ENCODE measurements around the gene BAHD1. TPM values are rescaled to one million over a fixed set of nuclear protein-coding genes. Genes with fewer than 3 reads are reported as not detected.
"Not testable (repeated sequence)": the region's sequence is repeated elsewhere in the genome, so short reads cannot be mapped to it uniquely, and the experiment has no call there.

BAHD1 gene
- total and polyA plus RNA-seq, 5 donors, result 11.6 to 17.8 (median 16.5) TPM

- H3K27ac ChIP-seq (ENCODE audit: low read length), result no peak overlapping the region
- intact Hi-C loops (cut with DNase I), result loop anchor here in 1 of 4 donors (10.0 kb wide), 1 partner anchor 59 kb away; no protein-coding TSS in a partner anchor
- ATAC-seq (no peak), DNase-seq (no peak)
- peaks cover 13% of the 10 kb centered on the region for H3K4me1 ChIP-seq (ENCODE audit: control insufficient read depth, insufficient read depth, low read length)
- H3K9me3 ChIP-seq (ENCODE audit: control insufficient read depth, low read length), result no peaks in the 10 kb centered on the region
- WGBS, result 61% methylated on average over 3 of the region's 3 CpGs
- no peaks in the 10 kb centered on the region for H3K27me3 ChIP-seq (ENCODE audit: control insufficient read depth, insufficient read depth)
- no peak overlapping the region for H3K4me3 ChIP-seq (ENCODE audit: low read length)
Observed at GRCh38 chr15:40446144-40446543, 5.4 kb downstream of the BAHD1 start.

GRCh38 chr15:40448354-40448753 lies 7.6 kb downstream of the BAHD1 start:
- no peak overlapping the region for H3K4me3 ChIP-seq (ENCODE audit: low read length)
- intact Hi-C loops (cut with DNase I), result loop anchor here in 1 of 4 donors (10.0 kb wide), 1 partner anchor 56 kb away; no protein-coding TSS in a partner anchor
- DNase-seq (no peak), ATAC-seq (no peak)
- WGBS, result 93% methylated on average over 4 of the region's 4 CpGs
- no peaks in the 10 kb centered on the region for H3K27me3 ChIP-seq (ENCODE audit: control insufficient read depth, insufficient read depth)
- peaks cover 8% of the 10 kb centered on the region for H3K4me1 ChIP-seq (ENCODE audit: control insufficient read depth, insufficient read depth, low read length)
- H3K9me3 ChIP-seq (ENCODE audit: control insufficient read depth, low read length), result no peaks in the 10 kb centered on the region
- no peak overlapping the region for H3K27ac ChIP-seq (ENCODE audit: low read length)

GRCh38 chr15:40449275-40449674 lies 8.5 kb downstream of the BAHD1 start:
- ATAC-seq (no peak), DNase-seq (no peak)
- intact Hi-C loops (cut with DNase I), result loop anchor here in 1 of 4 donors (10.0 kb wide), 1 partner anchor 56 kb away; no protein-coding TSS in a partner anchor
- H3K27ac ChIP-seq (ENCODE audit: low read length), result no peak overlapping the region
- no peaks in the 10 kb centered on the region for H3K27me3 ChIP-seq (ENCODE audit: control insufficient read depth, insufficient read depth)
- peaks cover 7% of the 10 kb centered on the region for H3K4me1 ChIP-seq (ENCODE audit: control insufficient read depth, insufficient read depth, low read length)
- no peaks in the 10 kb centered on the region for H3K9me3 ChIP-seq (ENCODE audit: control insufficient read depth, low read length)
- H3K4me3 ChIP-seq (ENCODE audit: low read length), result no peak overlapping the region

GRCh38 chr15:40450047-40450446 lies 9.3 kb downstream of the BAHD1 start:
- DNase-seq (peak in 1 of 3 donors; percentile 18), ATAC-seq (no peak)
- Histone ChIP-seq H3K27me3 (ENCODE audit: control insufficient read depth, insufficient read depth) (no peaks in the 10 kb centered on the region), H3K4me3 (ENCODE audit: low read length) (no peak overlapping the region), H3K9me3 (ENCODE audit: control insufficient read depth, low read length) (no peaks in the 10 kb centered on the region), H3K27ac (ENCODE audit: low read length) (no peak overlapping the region), H3K4me1 (ENCODE audit: control insufficient read depth, insufficient read depth, low read length) (peaks cover 13% of the 10 kb centered on the region)
- intact Hi-C loops (cut with DNase I), result no loop called here
- 85% methylated on average over 2 of the region's 2 CpGs for WGBS

- ATAC-seq, result no peak
- no peak overlapping the region for H3K4me3 ChIP-seq (ENCODE audit: low read length)
- DNase-seq, result peak in 1 of 3 donors; percentile 18
- WGBS, result 74% methylated on average over 3 of the region's 3 CpGs
- intact Hi-C loops (cut with DNase I), result no loop called here
- no peak overlapping the region for H3K27ac ChIP-seq (ENCODE audit: low read length)
- no peaks in the 10 kb centered on the region for H3K27me3 ChIP-seq (ENCODE audit: control insufficient read depth, insufficient read depth)
- H3K4me1 ChIP-seq (ENCODE audit: control insufficient read depth, insufficient read depth, low read length), result peaks cover 25% of the 10 kb centered on the region
- no peaks in the 10 kb centered on the region for H3K9me3 ChIP-seq (ENCODE audit: control insufficient read depth, low read length)
Observed at GRCh38 chr15:40451527-40452158, 10.9 kb downstream of the BAHD1 start.

GRCh38 chr15:40452296-40453090 lies 11.7 kb downstream of the BAHD1 start:
- Histone ChIP-seq H3K27me3 (ENCODE audit: control insufficient read depth, insufficient read depth) (no peaks in the 10 kb centered on the region), H3K4me1 (ENCODE audit: control insufficient read depth, insufficient read depth, low read length) (peaks cover 28% of the 10 kb centered on the region), H3K4me3 (ENCODE audit: low read length) (no peak overlapping the region), H3K27ac (ENCODE audit: low read length) (no peak overlapping the region), H3K9me3 (ENCODE audit: control insufficient read depth, low read length) (no peaks in the 10 kb centered on the region)
- DNase-seq (peak in 1 of 3 donors; percentile 10), ATAC-seq (peak in 1 of 2 donors; percentile 13)
- WGBS, result 68% methylated on average over 11 of the region's 11 CpGs
- intact Hi-C loops (cut with DNase I), result no loop called here

- H3K27me3 ChIP-seq (ENCODE audit: control insufficient read depth, insufficient read depth); intact Hi-C loops (cut with DNase I); DNase-seq; H3K27ac ChIP-seq (ENCODE audit: low read length); H3K9me3 ChIP-seq (ENCODE audit: control insufficient read depth, low read length); H3K4me3 ChIP-seq (ENCODE audit: low read length); ATAC-seq: not testable (repeated sequence)
- 62% methylated on average over 3 of the region's 3 CpGs for WGBS
- H3K4me1 ChIP-seq (ENCODE audit: control insufficient read depth, insufficient read depth, low read length), result peaks cover 28% of the 10 kb centered on the region
Observed at GRCh38 chr15:40453941-40454340, 13.2 kb downstream of the BAHD1 start.

- Histone ChIP-seq H3K27ac (ENCODE audit: low read length) (no peak overlapping the region), H3K4me3 (ENCODE audit: low read length) (no peak overlapping the region), H3K9me3 (ENCODE audit: control insufficient read depth, low read length) (no peaks in the 10 kb centered on the region), H3K4me1 (ENCODE audit: control insufficient read depth, insufficient read depth, low read length) (peaks cover 28% of the 10 kb centered on the region), H3K27me3 (ENCODE audit: control insufficient read depth, insufficient read depth) (no peaks in the 10 kb centered on the region)
- 67% methylated on average over 9 of the region's 9 CpGs for WGBS
- ATAC-seq, result no peak
- intact Hi-C loops (cut with DNase I), result no loop called here
- DNase-seq, result peak in 2 of 3 donors; percentile 13 to 19
Observed at GRCh38 chr15:40454904-40455391, 14.2 kb downstream of the BAHD1 start.

- Histone ChIP-seq H3K27ac (ENCODE audit: low read length) (no peak overlapping the region), H3K27me3 (ENCODE audit: control insufficient read depth, insufficient read depth) (no peaks in the 10 kb centered on the region), H3K9me3 (ENCODE audit: control insufficient read depth, low read length) (no peaks in the 10 kb centered on the region), H3K4me3 (ENCODE audit: low read length) (no peak overlapping the region), H3K4me1 (ENCODE audit: control insufficient read depth, insufficient read depth, low read length) (peaks cover 25% of the 10 kb centered on the region)
- DNase-seq, result peak in 2 of 3 donors; percentile 55 to 80
- intact Hi-C loops (cut with DNase I), result no loop called here
- ATAC-seq, result peak; percentile 24 to 38
- WGBS, result 37% methylated on average over 7 of the region's 7 CpGs
Observed at GRCh38 chr15:40456299-40456712, 15.6 kb downstream of the BAHD1 start.

GRCh38 chr15:40456738-40457137 lies 16.0 kb downstream of the BAHD1 start:
- DNase-seq, result no peak
- Histone ChIP-seq H3K9me3 (ENCODE audit: control insufficient read depth, low read length) (no peaks in the 10 kb centered on the region), H3K4me1 (ENCODE audit: control insufficient read depth, insufficient read depth, low read length) (peaks cover 25% of the 10 kb centered on the region), H3K27ac (ENCODE audit: low read length) (no peak overlapping the region), H3K27me3 (ENCODE audit: control insufficient read depth, insufficient read depth) (no peaks in the 10 kb centered on the region), H3K4me3 (ENCODE audit: low read length) (no peak overlapping the region)
- intact Hi-C loops (cut with DNase I), result no loop called here
- 60% methylated on average over 4 of the region's 4 CpGs for WGBS
- peak in 1 of 2 donors; percentile 30 for ATAC-seq
